ENCODE results near the gene CDC42BPA. TPM values are rescaled to one million over a fixed set of nuclear protein-coding genes. Genes with fewer than 3 reads are reported as not detected.

The CDC42BPA gene
- total and polyA plus RNA-seq, 12 donors: 7.4 to 73.8 (median 37.2) TPM

DNA sequence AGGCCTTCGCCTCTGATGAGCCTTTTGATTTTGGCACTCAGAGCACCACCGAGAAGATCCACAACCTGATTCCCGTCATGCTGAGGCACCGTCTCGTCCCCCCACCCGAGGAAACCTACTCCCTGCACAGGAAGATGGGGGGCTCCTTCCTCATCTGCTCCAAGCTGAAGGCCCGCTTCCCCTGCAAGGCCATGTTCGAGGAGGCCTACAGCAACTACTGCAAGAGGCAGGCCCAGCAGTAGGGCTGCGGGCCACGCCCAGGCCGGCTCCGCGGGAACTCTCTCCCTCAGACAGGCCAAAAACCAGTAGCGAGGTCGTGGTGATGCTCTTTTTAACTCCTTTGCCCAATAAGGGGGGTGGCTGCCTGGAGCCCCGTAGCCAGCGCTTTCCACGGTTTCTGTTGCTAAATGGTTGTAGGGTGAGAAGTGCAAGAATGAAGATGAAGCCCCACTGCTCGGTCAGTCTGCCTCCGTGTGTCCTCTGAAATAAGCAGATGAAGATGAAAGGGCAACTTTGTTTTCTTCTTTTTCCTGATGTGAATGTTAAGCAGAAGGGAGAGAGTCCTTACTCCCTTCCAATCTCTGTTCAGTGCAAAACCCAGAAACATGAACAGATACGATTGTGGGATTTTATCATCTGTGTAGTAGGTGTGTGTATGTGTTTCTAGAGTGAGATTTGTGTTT, 331.7 kb downstream of the CDC42BPA start:
- peak in 4 of 7 donors; percentile 9 to 56 (median 28) for DNase-seq

DNA sequence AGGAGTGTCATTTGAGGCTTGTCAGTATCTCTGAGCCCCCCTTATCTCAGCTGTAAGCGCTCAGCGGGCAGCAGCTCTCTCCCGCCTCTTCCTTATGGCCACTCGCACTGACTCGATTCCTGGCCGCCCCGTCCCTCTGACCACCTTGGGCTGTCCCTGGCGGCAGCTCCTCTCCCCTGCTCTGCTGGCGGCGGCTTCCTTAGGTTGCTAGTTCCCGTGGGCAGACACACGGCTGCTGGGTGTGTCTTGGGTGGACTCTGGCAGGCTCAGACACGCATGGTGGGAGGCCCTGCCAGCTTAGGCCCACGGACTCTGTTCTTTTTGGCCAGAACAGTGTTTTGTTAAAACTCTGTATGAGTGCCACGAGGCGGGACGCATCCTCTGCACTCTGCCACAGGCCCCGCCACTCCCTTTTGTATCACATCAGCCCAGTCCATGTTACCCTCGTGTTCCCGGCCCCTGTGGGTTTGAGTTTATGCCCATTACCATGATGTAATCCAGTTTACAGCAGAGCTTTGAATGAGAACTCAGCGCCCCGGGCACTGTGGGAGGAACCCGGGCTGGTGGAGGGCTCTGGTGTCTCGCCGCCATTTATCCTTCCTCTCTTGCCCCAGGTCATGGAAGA, 332.3 kb downstream of the CDC42BPA start:
- Histone ChIP-seq H3K36me3 (replicated peaks in 1 of 2) (peaks cover 0 to 69% of the 10 kb centered on the region in 2 donors), H3K4me3 (no peak overlapping the region), H3K9me3 (replicated peaks in 1 of 3) (no peaks in the 10 kb centered on the region), H3K27me3 (no peaks in the 10 kb centered on the region), H3K27ac (peak overlapping the region in 2 of 5 donors; percentile 3 to 43), H3K4me1 (replicated peaks in 1 of 2) (peaks cover 24 to 29% of the 10 kb centered on the region in 2 donors)
- 89 to 94% (median 92%) methylated on average over 25 of the region's 25 CpGs for WGBS, 4 donors
- DNase-seq: peak in 5 of 7 donors; percentile 10 to 59 (median 42)
- intact Hi-C loops (cut with DNase I): no loop called here
- TF ChIP-seq POLR2A (IDR thresholded peaks at IDR 0.05): no peak
- TF ChIP-seq, protein P1, sequence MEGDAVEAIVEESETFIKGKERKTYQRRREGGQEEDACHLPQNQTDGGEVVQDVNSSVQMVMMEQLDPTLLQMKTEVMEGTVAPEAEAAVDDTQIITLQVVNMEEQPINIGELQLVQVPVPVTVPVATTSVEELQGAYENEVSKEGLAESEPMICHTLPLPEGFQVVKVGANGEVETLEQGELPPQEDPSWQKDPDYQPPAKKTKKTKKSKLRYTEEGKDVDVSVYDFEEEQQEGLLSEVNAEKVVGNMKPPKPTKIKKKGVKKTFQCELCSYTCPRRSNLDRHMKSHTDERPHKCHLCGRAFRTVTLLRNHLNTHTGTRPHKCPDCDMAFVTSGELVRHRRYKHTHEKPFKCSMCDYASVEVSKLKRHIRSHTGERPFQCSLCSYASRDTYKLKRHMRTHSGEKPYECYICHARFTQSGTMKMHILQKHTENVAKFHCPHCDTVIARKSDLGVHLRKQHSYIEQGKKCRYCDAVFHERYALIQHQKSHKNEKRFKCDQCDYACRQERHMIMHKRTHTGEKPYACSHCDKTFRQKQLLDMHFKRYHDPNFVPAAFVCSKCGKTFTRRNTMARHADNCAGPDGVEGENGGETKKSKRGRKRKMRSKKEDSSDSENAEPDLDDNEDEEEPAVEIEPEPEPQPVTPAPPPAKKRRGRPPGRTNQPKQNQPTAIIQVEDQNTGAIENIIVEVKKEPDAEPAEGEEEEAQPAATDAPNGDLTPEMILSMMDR (IDR thresholded peaks at IDR 0.05): no peak

More for the DNA sequence above, 331.7 kb downstream of the CDC42BPA start:
- H3K9me3 ChIP-seq (replicated peaks in 1 of 3): no peaks in the 10 kb centered on the region
- H3K27me3 ChIP-seq: no peaks in the 10 kb centered on the region
- peaks cover 26 to 31% of the 10 kb centered on the region in 2 donors for H3K4me1 ChIP-seq (replicated peaks in 1 of 2)
- peak overlapping the region in 1 of 5 donors; percentile 3 for H3K27ac ChIP-seq
- peaks cover 0 to 62% of the 10 kb centered on the region in 2 donors for H3K36me3 ChIP-seq (replicated peaks in 1 of 2)
- intact Hi-C loops (cut with DNase I): no loop called here
- H3K4me3 ChIP-seq: no peak overlapping the region
- TF ChIP-seq, protein P1 (IDR thresholded peaks at IDR 0.05): no peak
- no peak for TF ChIP-seq POLR2A (IDR thresholded peaks at IDR 0.05)
- 80 to 89% (median 88%) methylated on average over 11 to 21 of the region's 21 CpGs for WGBS, 4 donors

DNA sequence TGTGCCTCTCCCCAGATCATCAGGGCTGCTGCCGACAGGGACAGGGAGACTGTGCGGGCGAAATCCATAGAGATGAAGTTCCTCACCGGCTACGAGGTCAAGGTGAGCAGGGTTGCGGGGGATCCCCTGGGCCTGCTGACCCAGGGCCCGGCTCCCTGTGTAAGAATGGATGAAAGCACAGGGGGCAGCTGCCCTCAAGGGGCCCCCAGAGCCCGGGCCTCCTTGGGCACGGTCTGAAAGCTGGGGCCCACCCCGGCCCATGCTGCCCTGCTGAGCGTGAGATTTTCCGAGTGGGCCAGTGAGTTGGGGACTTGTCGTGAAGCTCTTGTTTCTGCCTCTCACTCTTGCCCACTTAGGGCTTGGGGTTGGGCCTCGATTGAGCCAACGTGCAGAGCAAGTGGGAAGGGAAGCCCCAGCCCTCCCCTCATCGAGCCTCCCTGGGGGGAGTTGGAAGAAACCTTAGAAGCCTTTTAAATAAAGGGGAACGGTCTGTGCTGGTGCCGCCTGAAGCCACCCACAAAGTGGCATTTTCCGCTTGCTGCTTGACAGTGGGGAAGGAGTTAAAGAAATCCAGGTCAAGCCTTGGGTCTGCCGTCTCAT, 333.0 kb downstream of the CDC42BPA start:
- H3K36me3 ChIP-seq (replicated peaks in 1 of 2): peaks cover 0 to 74% of the 10 kb centered on the region in 2 donors
- no peak for TF ChIP-seq POLR2A (IDR thresholded peaks at IDR 0.05)
- TF ChIP-seq, protein P1 (IDR thresholded peaks at IDR 0.05): no peak

More for the DNA sequence above, 333.0 kb downstream of the CDC42BPA start:
- no peaks in the 10 kb centered on the region for H3K9me3 ChIP-seq (replicated peaks in 1 of 3)
- peak overlapping the region in 2 of 5 donors; percentile 42 to 43 for H3K27ac ChIP-seq
- no peaks in the 10 kb centered on the region for H3K27me3 ChIP-seq
- DNase-seq: peak in 1 of 7 donors; percentile 27
- 82 to 91% (median 90%) methylated on average over 12 to 20 of the region's 20 CpGs for WGBS, 4 donors
- H3K4me3 ChIP-seq: no peak overlapping the region
- intact Hi-C loops (cut with DNase I): no loop called here
- H3K4me1 ChIP-seq (replicated peaks in 1 of 2): peaks cover 20 to 29% of the 10 kb centered on the region in 2 donors
